Measurements from ENCODE around the gene NRBP1.

DNA sequence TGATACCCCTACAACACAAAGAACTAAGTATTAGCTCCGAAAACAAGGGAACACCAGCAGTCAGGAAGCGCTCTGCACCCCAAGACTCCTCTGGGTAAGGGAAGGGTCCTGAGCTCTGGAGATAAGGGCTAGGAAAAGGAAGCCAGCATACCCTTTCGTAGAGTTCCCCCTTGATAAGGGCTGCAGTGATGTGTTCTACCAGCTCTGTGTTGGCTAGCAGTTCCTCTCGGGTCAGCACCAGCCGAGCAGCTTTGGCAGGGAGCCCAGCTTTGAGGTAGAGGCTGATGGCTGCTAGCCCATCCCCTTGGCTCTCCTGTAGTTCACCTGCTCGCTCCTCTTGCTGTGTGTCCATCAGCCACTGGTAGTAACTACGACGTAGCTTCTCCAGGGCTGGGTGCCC lies 32.7 kb downstream of the NRBP1 start:
- TF ChIP-seq, protein P1, sequence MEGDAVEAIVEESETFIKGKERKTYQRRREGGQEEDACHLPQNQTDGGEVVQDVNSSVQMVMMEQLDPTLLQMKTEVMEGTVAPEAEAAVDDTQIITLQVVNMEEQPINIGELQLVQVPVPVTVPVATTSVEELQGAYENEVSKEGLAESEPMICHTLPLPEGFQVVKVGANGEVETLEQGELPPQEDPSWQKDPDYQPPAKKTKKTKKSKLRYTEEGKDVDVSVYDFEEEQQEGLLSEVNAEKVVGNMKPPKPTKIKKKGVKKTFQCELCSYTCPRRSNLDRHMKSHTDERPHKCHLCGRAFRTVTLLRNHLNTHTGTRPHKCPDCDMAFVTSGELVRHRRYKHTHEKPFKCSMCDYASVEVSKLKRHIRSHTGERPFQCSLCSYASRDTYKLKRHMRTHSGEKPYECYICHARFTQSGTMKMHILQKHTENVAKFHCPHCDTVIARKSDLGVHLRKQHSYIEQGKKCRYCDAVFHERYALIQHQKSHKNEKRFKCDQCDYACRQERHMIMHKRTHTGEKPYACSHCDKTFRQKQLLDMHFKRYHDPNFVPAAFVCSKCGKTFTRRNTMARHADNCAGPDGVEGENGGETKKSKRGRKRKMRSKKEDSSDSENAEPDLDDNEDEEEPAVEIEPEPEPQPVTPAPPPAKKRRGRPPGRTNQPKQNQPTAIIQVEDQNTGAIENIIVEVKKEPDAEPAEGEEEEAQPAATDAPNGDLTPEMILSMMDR (conservative IDR thresholded peaks at IDR 0.05; ENCODE audit: low read depth, low read length): no peak
- TF ChIP-seq EZH2 (IDR thresholded peaks at IDR 0.05; ENCODE audit: low read length, unreplicated experiment) (no peak), EZH2phosphoT487 (IDR thresholded peaks at IDR 0.05; ENCODE audit: borderline replicate concordance, low read length) (no peak)

Measured in PC-3 (cell line).